ENCODE results near the gene SF3B1. TPM values are rescaled to one million over a fixed set of nuclear protein-coding genes. Genes with fewer than 3 reads are reported as not detected.

Gene SF3B1
- total and polyA plus RNA-seq, 2 of the 13 experiments (the other 11 are each of a cell fraction or from before 2014, with no cell fraction given): 387 to 750 TPM

GRCh38 chr2:197453123-197453913, 18.5 kb upstream of the SF3B1 start, which contains the start of gene COQ10B:
TSS of gene COQ10B (plus strand) at chr2:197453552. CDS start at chr2:197453561, 9 bp downstream.
- H3K4me3 ChIP-seq (replicated peaks in 1 of 3; ENCODE audit: insufficient read depth in 1 of 3, low read depth in 2 of 3, low read length in 3 of 3): peak within 1 kb of the TSS; percentile 80 to 96 (median 95)
- intact Hi-C loops (cut with micrococcal nuclease; ENCODE audit: unreplicated experiment): loop anchor here (1.0 to 5.0 kb wide), 5 partner anchors 18 to 254 kb away; partner anchors contain the start of genes HSPD1, MARS2, MOB4 and SF3B1
- H3K27me3 ChIP-seq (ENCODE audit: control insufficient read depth in 1 of 2, insufficient read depth in 2 of 2, low read length in 2 of 2): no peaks in the 10 kb centered on the region; a peak in 1 of 5 replicates
- peaks cover 31% of the 10 kb centered on the region for H3K4me1 ChIP-seq (ENCODE audit: insufficient read depth, low read length)
- H3K79me2 ChIP-seq (ENCODE audit: insufficient read depth, low read length): peaks cover 49% of the 10 kb centered on the region
- H3K27ac ChIP-seq (ENCODE audit: extremely low read length, insufficient read depth, low read length): peak within 1 kb of the TSS; percentile 97
- no peak within 1 kb of the TSS for H2AFZ ChIP-seq (ENCODE audit: low read length)
- in situ Hi-C loops (cut with HindIII; ENCODE audit: extremely low pct_ligation_motif_present, low pct_unique_long_range_greater_than_20kb): no loop called here
- ChIA-PET CTCF (ENCODE audit: low intra/inter-chr PET ratio, low total read pairs) (no interaction called here), POLR2A (interaction anchor here (0.7 to 8.2 kb wide), 24 partner anchors 8 to 295 kb away, joined by 3 to 306 read pairs (median 8); partner anchors contain the start of genes HSPD1, HSPE1, MARS2 and MOB4)
- peak within 1 kb of the TSS; percentile 98 for H3K9ac ChIP-seq (ENCODE audit: insufficient read depth, low read depth, low read length)
- H3K4me2 ChIP-seq (ENCODE audit: low read depth, low read length): peak within 1 kb of the TSS; percentile 96
- under 1% methylated on average over 49 of the region's 70 CpGs for WGBS (ENCODE audit: low lambda C conversion rate)
- no peaks in the 10 kb centered on the region; a peak in 1 of 5 replicates for H3K36me3 ChIP-seq (replicated peaks in 1 of 2; ENCODE audit: control insufficient read depth in 1 of 2, insufficient read depth in 2 of 2, low read length in 2 of 2)
- ATAC-seq (peak; percentile 89), FAIRE-seq (peak; percentile 89), DNase-seq (ENCODE audit: low spot score) (peak; percentile 100)
- no peaks in the 10 kb centered on the region for H3K9me3 ChIP-seq (ENCODE audit: low read length)
- no peaks in the 10 kb centered on the region; the same call in 1 of the 2 replicates for H4K20me1 ChIP-seq (ENCODE audit: insufficient read depth, low read length)
- BruUV-seq (replicated peaks): TSS peak; percentile 93
- TF ChIP-seq PCBP1 (IDR thresholded peaks at IDR 0.05; ENCODE audit: borderline replicate concordance, low read depth, low read length): peak; percentile 87
- no peak for TF ChIP-seq SMYD3 (CRISPR knock-in tag; IDR thresholded peaks at IDR 0.05)
- 0 out of 2 replicates have a peak, but pooled peaks have one; percentile 46 for TF ChIP-seq BCL6 (CRISPR knock-in tag; IDR thresholded peaks at IDR 0.05)
- peak; percentile 91 for TF ChIP-seq NFAT5 (CRISPR knock-in tag; IDR thresholded peaks at IDR 0.05)
- TF ChIP-seq GMEB2 (CRISPR knock-in tag; IDR thresholded peaks at IDR 0.05; ENCODE audit: low read depth): peak; percentile 92
- peak; percentile 88; the same call in 1 of the 2 replicates for TF ChIP-seq ZBTB42 (CRISPR knock-in tag; IDR thresholded peaks at IDR 0.05)
- no peak for TF ChIP-seq HNRNPK (IDR thresholded peaks at IDR 0.05; ENCODE audit: low read depth, low read length, poor library complexity, severe bottlenecking)
- no peak; the same call in 1 of the 2 replicates for TF ChIP-seq ZBTB20 (CRISPR knock-in tag; IDR thresholded peaks at IDR 0.05; ENCODE audit: borderline replicate concordance, low read depth)
- peak; percentile 80 for TF ChIP-seq ZFX (CRISPR knock-in tag; IDR thresholded peaks at IDR 0.05; ENCODE audit: low read depth)
- TF ChIP-seq KMT2A (CRISPR knock-in tag; IDR thresholded peaks at IDR 0.05): peak; percentile 80
- no peak for TF ChIP-seq TBX3 (IDR thresholded peaks at IDR 0.05; ENCODE audit: borderline replicate concordance)
- TF ChIP-seq ZNF484 (CRISPR knock-in tag; IDR thresholded peaks at IDR 0.05; ENCODE audit: borderline replicate concordance, low read depth): no peak
- peak; percentile 47; the same call in 1 of the 2 replicates for TF ChIP-seq DNMT3B (CRISPR knock-in tag; conservative IDR thresholded peaks at IDR 0.05)
- TF ChIP-seq KLF15 (CRISPR knock-in tag; IDR thresholded peaks at IDR 0.05; ENCODE audit: borderline replicate concordance): peak; percentile 57; the same call in 1 of the 2 replicates
- no peak for TF ChIP-seq MBNL3 (CRISPR knock-in tag; conservative IDR thresholded peaks at IDR 0.05)
